ENCODE data around the gene PCBD2. TPM values are rescaled to one million over a fixed set of nuclear protein-coding genes. Genes with fewer than 3 reads are reported as not detected.

Gene PCBD2
- total and polyA plus RNA-seq, 2 of the 8 experiments (the other 6 are each of a cell fraction or from before 2014, with no cell fraction given): 4.8 to 10.3 TPM

- no peak for TF ChIP-seq MAX (IDR thresholded peaks at IDR 0.05)
Measured at GRCh38 chr5:135011355-135012032, 106.6 kb downstream of the PCBD2 start (continued).
